ENCODE measurements around the gene NFX1. TPM values are rescaled to one million over a fixed set of nuclear protein-coding genes. Genes with fewer than 3 reads are reported as not detected.
A peak's percentile ranks its signal among the peaks of the same experiment; 100 is the strongest.

NFX1 gene
- total and polyA plus RNA-seq, 2 donors: 15.5 to 23.3 TPM

DNA sequence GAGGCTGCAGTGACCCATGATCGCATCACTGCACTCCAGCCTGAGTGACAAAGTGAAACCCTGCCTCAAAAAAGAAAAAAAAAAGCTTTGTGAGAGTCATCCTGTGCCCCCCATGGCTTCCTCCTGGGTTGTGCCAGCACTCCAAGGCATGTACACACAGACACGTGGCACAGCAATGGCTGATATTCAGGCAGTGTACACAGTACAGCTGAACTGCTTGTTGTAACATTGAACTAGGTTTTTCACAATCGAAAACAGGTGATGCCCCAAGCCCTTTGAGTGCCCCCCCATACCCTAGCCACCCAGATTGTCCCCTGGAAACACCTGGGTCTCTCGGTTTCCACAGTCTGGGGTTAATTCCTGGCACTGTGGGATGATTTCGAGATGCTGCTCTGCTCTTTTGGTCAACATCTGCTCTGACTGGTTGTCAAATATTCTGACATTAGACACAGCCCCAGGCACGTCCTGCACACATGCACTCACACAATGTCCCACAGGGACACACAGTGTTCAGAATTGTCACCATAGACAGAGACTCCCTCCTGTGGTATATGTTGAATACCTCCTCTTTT is 41.1 kb upstream of the NFX1 start:
- H3K4me3 ChIP-seq (ENCODE audit: low read length in 2 of 2): no peak overlapping the region
- no peaks in the 10 kb centered on the region for H3K27me3 ChIP-seq (ENCODE audit: control insufficient read depth in 2 of 2, insufficient read depth in 1 of 2, low read length in 1 of 2)
- no peak for DNase-seq (ENCODE audit: low read depth in 6 of 9, low spot score in 9 of 9)
- H3K9me3 ChIP-seq (ENCODE audit: control insufficient read depth in 2 of 2, insufficient read depth in 1 of 2, low read length in 1 of 2): peaks cover 0 to 1% of the 10 kb centered on the region in 2 donors
- H3K36me3 ChIP-seq (ENCODE audit: control insufficient read depth in 2 of 2, insufficient read depth in 2 of 2, low read length in 1 of 2): peaks cover 17 to 30% of the 10 kb centered on the region in 2 donors
- WGBS: 86% methylated on average over 6 of the region's 6 CpGs
- no peaks in the 10 kb centered on the region for H3K4me1 ChIP-seq (ENCODE audit: control insufficient read depth in 2 of 2, insufficient read depth in 2 of 2, low read length in 2 of 2)
- no peak overlapping the region for H3K27ac ChIP-seq (ENCODE audit: low read depth in 1 of 2, low read length in 1 of 2)

DNA sequence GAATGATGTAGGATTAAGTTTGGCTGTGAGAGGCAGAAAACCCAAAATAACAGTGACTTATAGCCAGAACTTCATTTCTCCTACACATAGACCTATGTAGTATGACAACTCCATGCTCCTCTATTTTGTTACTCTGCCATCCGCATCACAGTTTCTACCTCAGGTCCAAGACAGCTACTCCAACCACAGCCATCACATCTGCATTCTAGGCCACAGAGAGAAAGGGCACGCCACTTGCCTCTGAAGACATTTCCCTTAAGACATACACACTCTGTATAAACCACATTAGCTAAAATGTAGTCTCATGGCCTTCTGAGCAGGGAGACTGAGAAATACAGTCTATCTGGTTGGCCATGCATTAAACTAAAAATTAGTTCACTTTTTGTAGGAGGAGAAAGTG is 40.3 kb upstream of the NFX1 start:
- no peaks in the 10 kb centered on the region for H3K9me3 ChIP-seq (ENCODE audit: control insufficient read depth in 2 of 2, insufficient read depth in 1 of 2, low read length in 1 of 2)
- no peaks in the 10 kb centered on the region for H3K4me1 ChIP-seq (ENCODE audit: control insufficient read depth in 2 of 2, insufficient read depth in 2 of 2, low read length in 2 of 2)
- no peak for DNase-seq (ENCODE audit: low read depth in 6 of 9, low spot score in 9 of 9)
- no peaks in the 10 kb centered on the region for H3K27me3 ChIP-seq (ENCODE audit: control insufficient read depth in 2 of 2, insufficient read depth in 1 of 2, low read length in 1 of 2)
- H3K4me3 ChIP-seq (ENCODE audit: low read length in 2 of 2): no peak overlapping the region
- 95% methylated on average over 2 of the region's 2 CpGs for WGBS
- peaks cover 25 to 39% of the 10 kb centered on the region in 2 donors for H3K36me3 ChIP-seq (ENCODE audit: control insufficient read depth in 2 of 2, insufficient read depth in 2 of 2, low read length in 1 of 2)
- peak overlapping the region in 1 of 2 donors; percentile 18 for H3K27ac ChIP-seq (ENCODE audit: low read depth in 1 of 2, low read length in 1 of 2)

- peaks cover 30 to 44% of the 10 kb centered on the region in 2 donors for H3K36me3 ChIP-seq (ENCODE audit: control insufficient read depth in 2 of 2, insufficient read depth in 2 of 2, low read length in 1 of 2)
- no peaks in the 10 kb centered on the region for H3K9me3 ChIP-seq (ENCODE audit: control insufficient read depth in 2 of 2, insufficient read depth in 1 of 2, low read length in 1 of 2)
- 94% methylated on average over 1 of the region's 1 CpG for whole genome bisulfite sequencing
- DNase-seq (ENCODE audit: low read depth in 6 of 9, low spot score in 9 of 9): no peak
- H3K27me3 ChIP-seq (ENCODE audit: control insufficient read depth in 2 of 2, insufficient read depth in 1 of 2, low read length in 1 of 2): no peaks in the 10 kb centered on the region
- H3K4me1 ChIP-seq (ENCODE audit: control insufficient read depth in 2 of 2, insufficient read depth in 2 of 2, low read length in 2 of 2): no peaks in the 10 kb centered on the region
- no peak overlapping the region for H3K27ac ChIP-seq (ENCODE audit: low read depth in 1 of 2, low read length in 1 of 2)
- no peak overlapping the region for H3K4me3 ChIP-seq (ENCODE audit: low read length in 2 of 2)
Observed at GRCh38 chr9:33250458-33250995, 39.8 kb upstream of the NFX1 start.

- DNase-seq (ENCODE audit: low read depth in 6 of 9, low spot score in 9 of 9): no peak
- H3K4me1 ChIP-seq (ENCODE audit: control insufficient read depth in 2 of 2, insufficient read depth in 2 of 2, low read length in 2 of 2): no peaks in the 10 kb centered on the region
- H3K9me3 ChIP-seq (ENCODE audit: control insufficient read depth in 2 of 2, insufficient read depth in 1 of 2, low read length in 1 of 2): no peaks in the 10 kb centered on the region
- 99% methylated on average over 4 of the region's 4 CpGs for WGBS
- H3K4me3 ChIP-seq (ENCODE audit: low read length in 2 of 2): no peak overlapping the region
- peaks cover 60% of the 10 kb centered on the region in 2 donors for H3K36me3 ChIP-seq (ENCODE audit: control insufficient read depth in 2 of 2, insufficient read depth in 2 of 2, low read length in 1 of 2)
- no peaks in the 10 kb centered on the region for H3K27me3 ChIP-seq (ENCODE audit: control insufficient read depth in 2 of 2, insufficient read depth in 1 of 2, low read length in 1 of 2)
- H3K27ac ChIP-seq (ENCODE audit: low read depth in 1 of 2, low read length in 1 of 2): no peak overlapping the region
Observed at GRCh38 chr9:33254211-33254610, 36.1 kb upstream of the NFX1 start.

- Histone ChIP-seq H3K27me3 (ENCODE audit: control insufficient read depth in 2 of 2, insufficient read depth in 1 of 2, low read length in 1 of 2) (no peaks in the 10 kb centered on the region), H3K36me3 (ENCODE audit: control insufficient read depth in 2 of 2, insufficient read depth in 2 of 2, low read length in 1 of 2) (peaks cover 63 to 68% of the 10 kb centered on the region in 2 donors), H3K27ac (ENCODE audit: low read depth in 1 of 2, low read length in 1 of 2) (no peak overlapping the region), H3K4me1 (ENCODE audit: control insufficient read depth in 2 of 2, insufficient read depth in 2 of 2, low read length in 2 of 2) (no peaks in the 10 kb centered on the region), H3K4me3 (ENCODE audit: low read length in 2 of 2) (no peak overlapping the region), H3K9me3 (ENCODE audit: control insufficient read depth in 2 of 2, insufficient read depth in 1 of 2, low read length in 1 of 2) (no peaks in the 10 kb centered on the region)
- 97% methylated on average over 8 of the region's 8 CpGs for WGBS
- no peak for DNase-seq (ENCODE audit: low read depth in 6 of 9, low spot score in 9 of 9)
Observed at GRCh38 chr9:33255014-33255413, 35.3 kb upstream of the NFX1 start.

- Histone ChIP-seq H3K36me3 (ENCODE audit: control insufficient read depth in 2 of 2, insufficient read depth in 2 of 2, low read length in 1 of 2) (peaks cover 66 to 73% of the 10 kb centered on the region in 2 donors), H3K27ac (ENCODE audit: low read depth in 1 of 2, low read length in 1 of 2) (no peak overlapping the region), H3K4me1 (ENCODE audit: control insufficient read depth in 2 of 2, insufficient read depth in 2 of 2, low read length in 2 of 2) (no peaks in the 10 kb centered on the region), H3K4me3 (ENCODE audit: low read length in 2 of 2) (no peak overlapping the region), H3K27me3 (ENCODE audit: control insufficient read depth in 2 of 2, insufficient read depth in 1 of 2, low read length in 1 of 2) (no peaks in the 10 kb centered on the region), H3K9me3 (ENCODE audit: control insufficient read depth in 2 of 2, insufficient read depth in 1 of 2, low read length in 1 of 2) (no peaks in the 10 kb centered on the region)
- no peak for DNase-seq (ENCODE audit: low read depth in 6 of 9, low spot score in 9 of 9)
- 95% methylated on average over 4 of the region's 4 CpGs for WGBS
Observed at GRCh38 chr9:33255471-33255870, 34.8 kb upstream of the NFX1 start.

- DNase-seq (ENCODE audit: low read depth in 6 of 9, low spot score in 9 of 9): no peak
- Histone ChIP-seq H3K4me3 (ENCODE audit: low read length in 2 of 2) (no peak overlapping the region), H3K27ac (ENCODE audit: low read depth in 1 of 2, low read length in 1 of 2) (no peak overlapping the region), H3K27me3 (ENCODE audit: control insufficient read depth in 2 of 2, insufficient read depth in 1 of 2, low read length in 1 of 2) (no peaks in the 10 kb centered on the region), H3K9me3 (ENCODE audit: control insufficient read depth in 2 of 2, insufficient read depth in 1 of 2, low read length in 1 of 2) (no peaks in the 10 kb centered on the region), H3K36me3 (ENCODE audit: control insufficient read depth in 2 of 2, insufficient read depth in 2 of 2, low read length in 1 of 2) (peaks cover 64 to 80% of the 10 kb centered on the region in 2 donors), H3K4me1 (ENCODE audit: control insufficient read depth in 2 of 2, insufficient read depth in 2 of 2, low read length in 2 of 2) (no peaks in the 10 kb centered on the region)
- 97% methylated on average over 2 of the region's 2 CpGs for WGBS
Observed at GRCh38 chr9:33256236-33256635, 34.1 kb upstream of the NFX1 start.

GRCh38 chr9:33257276-33257675 is 33.0 kb upstream of the NFX1 start:
- Histone ChIP-seq H3K9me3 (ENCODE audit: control insufficient read depth in 2 of 2, insufficient read depth in 1 of 2, low read length in 1 of 2) (no peaks in the 10 kb centered on the region), H3K27me3 (ENCODE audit: control insufficient read depth in 2 of 2, insufficient read depth in 1 of 2, low read length in 1 of 2) (no peaks in the 10 kb centered on the region), H3K27ac (ENCODE audit: low read depth in 1 of 2, low read length in 1 of 2) (no peak overlapping the region), H3K4me3 (ENCODE audit: low read length in 2 of 2) (no peak overlapping the region), H3K36me3 (ENCODE audit: control insufficient read depth in 2 of 2, insufficient read depth in 2 of 2, low read length in 1 of 2) (peaks cover 67 to 87% of the 10 kb centered on the region in 2 donors), H3K4me1 (ENCODE audit: control insufficient read depth in 2 of 2, insufficient read depth in 2 of 2, low read length in 2 of 2) (no peaks in the 10 kb centered on the region)
- whole genome bisulfite sequencing: 97% methylated on average over 4 of the region's 4 CpGs
- no peak for DNase-seq (ENCODE audit: low read depth in 6 of 9, low spot score in 9 of 9)

DNA sequence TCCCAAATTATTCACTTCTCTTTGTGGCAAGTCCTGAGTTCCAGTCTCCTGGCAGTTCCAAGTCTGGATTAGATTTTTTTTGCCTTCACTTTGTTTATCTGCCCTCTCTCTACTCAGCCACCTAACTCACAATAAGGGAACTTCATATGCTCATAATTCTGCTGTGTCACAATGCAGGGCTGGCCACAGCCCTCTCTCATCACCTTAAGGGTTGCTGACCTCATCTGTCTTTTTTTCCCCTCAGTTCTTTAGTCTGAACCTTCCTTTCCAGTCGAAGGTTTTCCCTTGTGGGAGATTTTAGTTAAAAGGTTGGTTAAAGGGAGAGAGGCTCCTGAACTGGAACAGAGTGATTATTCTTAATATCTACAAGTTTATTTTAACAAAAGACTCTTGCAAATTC is 29.9 kb upstream of the NFX1 start:
- peaks cover 4 to 14% of the 10 kb centered on the region in 2 donors for H3K4me1 ChIP-seq (ENCODE audit: control insufficient read depth in 2 of 2, insufficient read depth in 2 of 2, low read length in 2 of 2)
- DNase-seq (ENCODE audit: low read depth in 6 of 9, low spot score in 9 of 9): no peak
- no peak overlapping the region for H3K4me3 ChIP-seq (ENCODE audit: low read length in 2 of 2)
- no peak overlapping the region for H3K27ac ChIP-seq (ENCODE audit: low read depth in 1 of 2, low read length in 1 of 2)
- no peaks in the 10 kb centered on the region for H3K9me3 ChIP-seq (ENCODE audit: control insufficient read depth in 2 of 2, insufficient read depth in 1 of 2, low read length in 1 of 2)
- 96% methylated on average over 1 of the region's 1 CpG for WGBS
- no peaks in the 10 kb centered on the region for H3K27me3 ChIP-seq (ENCODE audit: control insufficient read depth in 2 of 2, insufficient read depth in 1 of 2, low read length in 1 of 2)
- peaks cover 42 to 61% of the 10 kb centered on the region in 2 donors for H3K36me3 ChIP-seq (ENCODE audit: control insufficient read depth in 2 of 2, insufficient read depth in 2 of 2, low read length in 1 of 2)
